CD4-positive, alpha-beta T cell treated with Interleukin-1 beta for 1 hour (primary cell): ENCODE results near the gene SLC25A33.
"Not testable (repeated sequence)": the region's sequence is repeated elsewhere in the genome, so short reads cannot be mapped to it uniquely, and the experiment has no call there.

ENCODE experiments used
- DNase-seq, 2 donors: peaks; one replicate each; pipeline ENCODE4 v3.0.0-alpha.2; 2020 to 2022

Gene SLC25A33, protein sequence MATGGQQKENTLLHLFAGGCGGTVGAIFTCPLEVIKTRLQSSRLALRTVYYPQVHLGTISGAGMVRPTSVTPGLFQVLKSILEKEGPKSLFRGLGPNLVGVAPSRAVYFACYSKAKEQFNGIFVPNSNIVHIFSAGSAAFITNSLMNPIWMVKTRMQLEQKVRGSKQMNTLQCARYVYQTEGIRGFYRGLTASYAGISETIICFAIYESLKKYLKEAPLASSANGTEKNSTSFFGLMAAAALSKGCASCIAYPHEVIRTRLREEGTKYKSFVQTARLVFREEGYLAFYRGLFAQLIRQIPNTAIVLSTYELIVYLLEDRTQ

DNA sequence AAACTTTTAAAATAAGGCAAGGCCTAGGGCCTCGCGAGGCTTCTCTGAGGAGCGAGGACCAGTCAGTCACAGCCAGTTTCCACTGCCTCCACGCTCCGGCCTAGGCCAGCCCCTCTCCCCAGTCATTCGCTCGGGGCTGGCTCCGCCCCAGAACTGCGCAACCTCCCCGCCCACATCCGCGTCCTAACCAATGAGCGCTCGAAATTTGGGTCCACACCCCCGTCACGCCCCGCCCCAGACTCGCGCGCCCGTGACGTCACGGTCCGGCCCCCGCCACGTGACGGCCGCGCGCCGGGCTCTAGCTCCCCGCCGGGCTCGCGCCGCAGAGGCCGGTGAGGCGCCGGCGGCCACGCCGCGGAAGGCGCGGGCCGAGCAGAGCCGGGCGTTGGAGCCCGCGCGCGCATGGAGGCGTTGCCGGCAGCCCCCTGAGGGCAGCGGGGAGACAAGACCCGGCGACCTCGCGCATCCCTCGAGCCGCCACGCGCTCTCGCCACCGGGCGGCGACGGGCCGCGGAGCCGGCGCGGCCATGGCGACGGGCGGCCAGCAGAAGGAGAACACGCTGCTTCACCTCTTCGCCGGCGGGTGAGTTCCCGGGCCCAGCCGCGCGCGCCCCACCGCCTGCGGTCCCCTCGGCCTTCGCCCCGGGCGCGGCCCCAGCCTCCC is at the start of gene SLC25A33:
Gene SLC25A33 (plus strand): TSS at position 301 of the 664 bp plus-strand sequence. CDS start 227 bp downstream, at position 528.
- peak; percentile 96 to 98 for DNase-seq

DNA sequence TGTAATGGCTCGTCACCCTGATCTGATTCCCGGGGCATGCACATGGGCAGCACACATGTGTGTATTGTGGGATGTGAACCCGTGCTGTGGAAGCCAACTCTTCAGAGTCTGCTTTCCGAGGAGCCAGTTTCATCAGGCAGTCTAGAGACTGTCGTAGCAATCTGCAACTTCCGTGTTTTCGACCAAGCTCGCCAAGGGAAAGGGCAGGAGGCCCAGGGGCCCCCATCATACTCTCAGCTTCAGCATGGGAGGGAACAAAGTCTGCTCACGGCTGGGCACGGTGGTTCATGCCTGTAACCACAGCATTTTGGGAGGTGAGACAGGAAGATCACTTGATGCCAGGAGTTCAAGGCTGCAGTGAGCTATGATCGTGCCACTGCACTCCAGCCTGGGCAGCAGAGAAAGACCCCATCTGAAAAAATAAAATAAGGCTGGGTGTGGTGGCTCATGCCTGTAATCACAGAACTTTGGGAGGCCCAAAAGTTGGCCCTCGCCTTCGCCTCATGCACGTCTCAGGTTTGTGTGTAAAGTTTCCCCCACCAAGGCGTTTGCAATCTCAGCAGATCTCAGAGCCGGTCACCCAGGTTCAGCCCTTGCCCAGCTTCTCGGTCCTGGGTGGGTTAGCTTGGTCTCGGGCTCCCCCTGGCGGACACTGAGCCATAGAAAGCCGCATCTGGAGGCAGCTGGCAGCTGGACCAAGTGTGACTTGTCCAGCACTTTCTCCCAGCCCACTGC is 48.5 kb upstream of the SLC25A33 start:
- DNase-seq = peak; percentile 75 to 79

DNA sequence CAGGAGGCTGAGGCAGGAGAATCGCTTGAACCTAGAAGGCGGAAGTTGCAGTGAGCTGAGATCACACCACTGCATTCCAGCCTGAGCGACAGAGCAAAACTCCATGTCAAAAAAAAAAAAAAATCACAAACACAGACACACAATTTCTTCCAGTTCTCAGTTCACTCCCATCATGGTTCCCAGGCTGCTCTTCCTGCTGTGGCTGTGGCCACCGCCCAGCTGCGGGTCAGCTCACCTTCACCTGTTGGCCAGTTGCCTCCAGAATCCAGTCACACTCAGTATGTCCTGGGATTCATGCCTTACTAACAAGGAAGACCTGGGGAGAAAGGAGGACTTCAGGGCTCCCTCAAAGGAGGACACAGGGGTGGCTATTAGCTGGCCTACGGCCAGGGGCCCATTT is 45.9 kb upstream of the SLC25A33 start:
- no peak for DNase-seq

DNA sequence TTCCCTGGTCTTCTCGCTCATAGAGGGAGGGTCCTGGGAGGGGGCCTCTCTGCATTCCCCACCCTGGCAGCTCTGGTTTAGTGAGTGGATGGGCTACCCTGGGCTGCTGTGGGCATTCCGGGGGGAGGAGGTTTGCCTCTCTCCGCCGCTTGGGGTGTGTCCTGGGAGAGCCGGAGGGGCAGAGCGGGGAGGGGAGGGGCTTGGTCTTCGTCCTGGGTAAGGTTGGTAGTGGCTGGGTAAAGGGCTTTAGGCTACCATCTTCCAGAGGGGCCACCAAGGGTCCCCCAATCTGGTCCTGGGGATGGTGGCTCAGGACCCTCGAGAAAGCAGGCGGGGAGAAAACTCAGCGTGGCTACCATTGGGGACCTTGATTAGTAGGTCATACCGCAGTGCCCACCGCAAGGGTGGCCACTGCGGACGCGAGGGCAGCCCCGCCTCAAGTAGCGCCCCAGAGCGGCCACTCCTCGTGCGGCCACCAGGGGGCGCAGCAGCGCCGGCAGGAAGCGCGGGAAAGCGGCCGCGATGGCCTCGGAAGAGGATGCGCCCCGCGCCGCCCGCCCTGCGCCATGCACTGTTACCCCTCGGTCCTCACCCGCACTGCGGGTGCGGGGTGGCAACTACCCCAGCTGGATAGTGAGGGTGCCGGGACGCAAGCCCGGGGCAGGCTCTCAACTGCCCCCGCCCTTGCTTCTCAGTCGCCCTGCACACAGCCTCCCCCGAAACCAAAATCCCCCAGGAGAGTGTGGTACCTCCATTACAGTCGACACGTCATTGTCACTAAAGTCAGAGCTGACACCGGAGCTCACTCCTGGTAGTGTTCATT is 44.1 kb upstream of the SLC25A33 start:
- DNase-seq = peak; percentile 54 to 64

DNA sequence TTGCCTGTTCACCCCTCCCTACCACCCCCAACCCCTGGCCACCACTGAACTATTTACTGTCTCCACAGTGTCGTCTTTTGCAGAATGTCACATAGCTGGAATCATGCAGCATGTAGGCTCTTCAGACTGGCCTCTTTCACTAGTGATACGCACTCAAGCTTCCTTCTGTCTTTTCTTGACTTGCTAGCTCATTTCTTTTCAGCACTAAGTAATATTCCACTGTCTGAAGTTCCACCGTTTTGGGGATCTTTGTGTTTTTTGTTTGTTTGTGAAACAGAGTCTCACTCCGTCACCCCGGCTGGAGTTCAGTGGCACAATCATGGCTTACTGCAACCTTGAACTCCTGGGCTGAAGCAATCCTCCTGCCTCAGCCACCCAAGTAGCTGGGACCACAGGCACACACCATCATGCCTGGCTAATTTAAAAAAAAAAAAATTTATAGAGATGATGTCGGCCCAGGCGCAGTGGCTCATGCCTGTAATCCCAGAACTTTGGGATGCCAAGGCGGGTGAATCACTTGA is 43.4 kb upstream of the SLC25A33 start:
- no peak for DNase-seq

DNA sequence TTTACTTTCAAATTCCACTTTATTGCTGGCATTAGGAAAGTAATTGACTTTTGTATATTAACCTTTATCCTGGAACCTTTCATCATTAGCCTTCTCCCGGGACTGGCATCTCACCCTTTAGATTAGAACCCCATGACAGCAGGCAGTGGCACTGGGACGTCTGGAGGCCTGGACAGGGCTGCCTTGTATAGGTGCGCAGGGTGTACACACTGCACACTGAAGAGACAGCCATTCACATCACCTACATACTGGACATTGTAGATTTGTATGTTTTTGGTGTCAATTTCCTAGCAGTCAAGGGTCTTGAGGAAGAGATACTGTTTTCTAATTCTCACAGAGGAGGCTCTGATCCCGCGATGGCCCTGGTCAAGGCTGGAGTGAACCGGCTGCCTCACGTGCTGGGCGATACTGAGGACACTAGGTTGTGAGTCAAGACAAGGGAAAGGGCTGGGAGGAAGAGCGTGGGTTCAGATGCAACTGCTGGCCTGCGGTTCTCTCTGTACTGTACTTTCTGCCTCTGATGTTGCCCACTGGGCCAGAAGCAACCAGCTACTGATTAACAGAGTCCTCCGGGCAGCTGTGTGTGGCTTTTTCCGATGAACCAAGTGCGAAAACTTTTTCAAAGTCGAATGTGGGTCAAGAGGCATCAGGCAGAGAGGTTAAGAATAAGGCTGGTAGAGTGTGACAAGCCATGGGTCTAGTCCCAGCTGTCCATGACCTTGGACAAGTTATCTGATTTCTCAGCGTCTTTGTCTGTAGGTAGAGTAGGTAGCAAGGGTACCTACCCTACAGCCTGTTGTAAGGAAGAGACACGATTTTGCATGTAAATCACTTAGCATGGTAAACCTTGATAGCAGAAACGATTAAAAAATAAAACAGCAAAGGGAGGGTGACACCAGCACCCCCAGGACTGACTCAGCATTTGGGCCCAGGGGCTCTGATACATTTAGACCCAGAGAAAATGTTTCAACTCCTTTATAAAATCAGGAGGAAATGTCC is 38.2 kb upstream of the SLC25A33 start:
- no peak for DNase-seq

DNA sequence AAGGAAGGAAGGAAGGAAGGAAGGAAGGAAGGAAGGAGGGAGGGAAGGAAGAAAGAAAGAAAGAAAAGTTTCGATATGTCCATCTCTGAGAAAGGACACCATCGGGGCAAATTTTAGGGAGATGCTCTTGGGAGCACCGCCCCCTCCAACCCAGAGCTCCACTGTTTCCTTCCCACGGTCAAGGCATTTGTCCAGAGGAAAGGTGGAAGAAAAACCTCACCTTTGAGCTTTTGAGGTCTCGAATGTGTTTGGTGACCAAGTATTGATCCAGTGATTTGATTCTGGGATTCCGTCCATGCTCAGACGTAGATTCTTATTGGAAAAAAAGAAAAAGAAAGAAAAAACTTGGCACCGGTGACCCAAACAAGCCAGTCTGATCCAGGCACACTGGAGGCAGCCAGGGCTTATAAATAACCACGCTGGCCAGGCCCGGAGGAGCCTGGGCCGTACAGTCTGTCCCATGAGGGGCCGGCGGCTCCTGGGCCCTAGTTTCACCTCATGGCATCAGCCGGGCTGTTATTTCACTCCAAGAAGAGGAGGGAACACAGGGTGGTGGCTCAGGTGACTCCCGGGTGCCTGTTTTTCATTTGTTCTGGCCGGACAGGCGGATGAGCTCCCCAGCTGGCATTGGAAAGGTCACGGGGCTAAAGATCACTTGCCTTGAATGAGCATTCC is 36.1 kb upstream of the SLC25A33 start:
- DNase-seq = no peak

DNA sequence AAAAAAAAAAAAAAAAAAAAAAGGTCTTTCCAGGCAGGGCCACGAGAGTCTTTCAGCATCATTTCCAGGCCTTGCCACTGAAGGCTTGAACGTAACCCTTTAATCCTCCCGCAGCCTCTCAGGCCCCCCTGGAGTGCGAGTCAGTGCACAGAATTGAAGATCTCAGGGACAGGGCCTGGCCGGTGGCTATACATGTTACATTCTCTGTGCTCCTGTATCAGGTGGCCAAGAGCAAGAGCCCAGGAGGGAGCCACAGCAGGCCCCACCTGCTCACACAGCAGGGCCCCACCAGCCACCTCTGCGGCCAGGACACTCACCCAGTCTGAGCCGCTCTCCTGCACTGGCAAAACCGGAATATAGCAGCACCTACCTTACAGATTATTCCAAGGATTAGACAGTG is 34.1 kb upstream of the SLC25A33 start:
- no peak for DNase-seq

DNA sequence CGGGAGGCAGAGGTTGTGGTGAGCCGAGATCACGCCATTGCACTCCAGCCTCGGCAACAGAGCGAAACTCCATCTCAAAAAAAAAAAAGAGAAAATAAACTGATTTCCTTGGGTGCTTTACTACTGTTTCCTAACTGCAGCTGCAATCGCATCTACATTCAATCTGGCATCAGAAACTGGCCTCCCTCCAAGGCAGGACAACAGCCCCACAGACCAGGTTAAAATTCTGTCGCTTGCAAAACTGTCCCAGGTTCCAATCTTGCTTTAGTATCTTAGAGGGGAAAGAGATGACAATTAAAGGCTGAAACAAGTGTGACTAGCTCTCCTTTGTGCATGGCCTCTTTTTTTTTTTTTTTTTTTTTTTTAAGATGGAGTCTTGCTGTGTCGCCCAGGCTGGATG is 32.4 kb upstream of the SLC25A33 start:
- no peak for DNase-seq

DNA sequence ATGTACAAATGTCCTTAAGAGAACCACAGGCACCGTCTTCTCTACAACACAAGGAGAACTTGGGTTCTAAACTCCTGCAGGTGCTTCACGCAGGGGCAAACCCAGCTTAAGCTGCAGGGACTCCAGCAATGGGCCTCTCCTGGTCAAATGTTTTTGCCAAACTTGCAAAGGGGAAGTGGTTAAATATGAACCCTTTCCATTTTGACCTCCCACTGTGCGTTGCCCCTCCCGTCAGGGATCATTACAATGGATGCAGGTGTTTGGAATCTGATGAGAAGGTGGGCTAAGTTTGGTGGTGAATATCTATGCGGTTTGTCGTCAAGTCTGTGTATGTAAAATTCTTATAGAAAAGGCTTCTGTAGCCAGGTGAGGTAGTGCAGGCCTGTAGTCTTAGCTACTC is 29.1 kb upstream of the SLC25A33 start:
- no peak for DNase-seq

DNA sequence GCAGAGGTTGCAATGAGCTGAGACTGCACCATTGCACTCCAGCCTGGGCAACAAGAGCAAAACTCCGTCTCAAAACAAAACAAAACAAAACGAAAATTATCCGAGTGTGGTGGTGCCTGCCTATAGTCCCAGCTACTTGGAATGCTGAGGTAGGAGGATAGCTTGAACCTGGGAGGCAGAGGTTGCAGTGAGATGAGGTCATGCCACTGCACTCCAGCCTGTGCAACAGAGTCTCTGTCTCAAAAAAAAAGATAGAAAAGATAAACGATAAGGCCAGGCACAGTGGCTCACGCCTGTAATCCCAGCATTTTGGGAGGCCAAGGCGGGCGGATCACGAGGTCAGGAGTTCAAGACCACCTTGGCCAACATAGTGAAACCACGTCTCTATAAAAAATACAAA is 23.7 kb upstream of the SLC25A33 start:
- DNase-seq = not testable (repeated sequence)

DNA sequence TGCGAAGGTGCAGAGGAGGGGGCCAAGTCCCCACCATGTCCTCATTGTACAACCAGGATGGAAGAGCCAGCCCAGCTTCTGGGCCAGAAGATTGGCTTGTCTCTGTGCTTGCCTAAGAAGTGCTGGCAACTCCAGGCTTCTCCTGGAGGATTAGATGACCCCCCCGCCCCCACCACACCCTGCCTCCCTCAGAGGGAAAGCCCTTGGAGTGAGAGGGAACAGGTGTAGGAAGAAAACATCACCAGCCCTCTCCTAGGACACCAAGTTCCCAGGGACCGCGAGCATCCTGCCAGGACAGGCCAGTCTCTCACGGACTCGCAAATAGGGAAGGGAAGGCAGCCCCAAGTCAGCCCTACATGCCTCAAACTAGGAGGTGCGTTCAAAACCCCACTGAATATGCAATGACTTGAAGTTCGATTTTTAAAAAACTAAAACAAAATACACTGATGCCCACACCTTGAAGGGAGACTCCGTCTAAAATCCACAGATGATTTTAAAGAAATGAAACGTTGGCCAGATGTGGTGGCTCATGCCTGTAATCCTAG is 20.7 kb upstream of the SLC25A33 start:
- no peak for DNase-seq

DNA sequence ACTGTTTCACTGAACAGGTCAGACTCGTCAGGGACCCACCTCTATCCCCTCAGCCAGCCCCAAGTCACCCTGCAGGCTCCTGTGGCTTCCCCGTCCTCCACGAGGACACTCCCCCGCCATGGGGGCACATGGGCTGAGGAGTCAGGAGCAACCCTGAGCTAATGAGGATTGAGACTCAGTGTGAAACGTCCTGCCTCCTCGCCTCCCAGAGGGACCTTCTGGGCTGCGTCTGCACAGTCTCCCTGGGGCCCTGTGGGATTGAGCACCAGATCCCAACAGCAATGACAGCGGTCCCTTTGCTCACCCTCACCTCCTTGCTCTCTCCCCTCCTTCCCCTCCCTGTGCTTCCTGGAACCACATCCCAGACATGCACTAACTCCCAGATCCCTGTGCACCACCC is 18.9 kb upstream of the SLC25A33 start:
- no peak for DNase-seq

DNA sequence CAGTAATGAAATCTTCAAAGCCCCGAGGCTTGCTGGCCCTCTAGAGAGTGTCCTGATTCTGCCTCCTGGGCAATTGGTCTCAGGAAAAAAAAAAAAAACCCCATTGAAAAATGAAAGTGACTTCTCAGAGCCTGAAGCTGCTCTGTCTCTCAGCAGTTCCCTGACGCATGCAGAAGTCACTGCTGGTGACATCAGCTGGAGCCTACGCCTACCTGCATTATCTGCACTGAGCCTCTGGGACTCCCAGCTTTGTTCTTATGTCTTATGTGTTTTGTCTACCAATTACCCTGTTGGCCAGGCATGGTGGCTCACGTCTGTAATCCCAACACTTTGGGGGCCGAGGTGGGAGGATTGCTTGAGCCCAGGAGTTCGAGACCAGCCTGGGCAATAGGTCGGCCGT is 10.1 kb upstream of the SLC25A33 start:
- DNase-seq = no peak

DNA sequence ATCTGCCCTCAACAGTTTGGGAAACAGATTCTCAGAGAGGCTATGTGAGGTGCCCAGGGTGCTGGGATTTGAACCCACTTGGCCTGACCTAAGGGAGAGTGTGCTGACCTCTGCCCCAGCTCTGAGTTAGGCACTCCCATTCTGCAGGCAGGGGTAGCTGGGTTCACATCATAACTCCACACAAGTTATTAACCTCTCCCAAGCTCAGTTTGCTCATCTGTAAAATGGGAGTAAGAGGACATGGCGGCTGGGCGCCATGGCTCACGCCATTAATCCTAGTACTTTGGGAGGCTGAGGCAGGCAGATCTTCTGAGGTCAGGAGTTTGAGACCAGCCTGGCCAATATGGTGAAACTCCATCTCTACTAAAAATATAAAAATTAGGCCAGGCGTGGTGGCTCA is 8.9 kb upstream of the SLC25A33 start:
- no peak for DNase-seq

DNA sequence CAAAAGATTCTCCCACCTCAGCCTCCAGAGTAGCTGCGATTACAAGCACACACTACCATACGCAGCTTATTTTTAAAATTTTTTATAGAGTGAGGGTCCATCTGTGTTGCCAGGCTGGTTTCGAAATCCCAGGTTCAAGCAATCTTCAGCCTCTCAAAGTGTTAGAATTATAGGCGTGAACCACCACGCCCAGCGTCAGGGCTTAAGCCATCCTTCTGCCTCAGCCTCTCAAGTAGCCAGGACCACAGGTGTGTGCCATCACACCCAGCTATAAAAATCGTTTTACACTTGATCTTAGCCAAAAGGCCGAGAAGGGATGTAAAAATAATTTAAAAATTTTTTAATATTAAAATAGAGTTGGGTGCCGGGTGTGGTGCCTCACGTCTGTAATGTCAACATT is 4.3 kb upstream of the SLC25A33 start:
- no peak for DNase-seq

DNA sequence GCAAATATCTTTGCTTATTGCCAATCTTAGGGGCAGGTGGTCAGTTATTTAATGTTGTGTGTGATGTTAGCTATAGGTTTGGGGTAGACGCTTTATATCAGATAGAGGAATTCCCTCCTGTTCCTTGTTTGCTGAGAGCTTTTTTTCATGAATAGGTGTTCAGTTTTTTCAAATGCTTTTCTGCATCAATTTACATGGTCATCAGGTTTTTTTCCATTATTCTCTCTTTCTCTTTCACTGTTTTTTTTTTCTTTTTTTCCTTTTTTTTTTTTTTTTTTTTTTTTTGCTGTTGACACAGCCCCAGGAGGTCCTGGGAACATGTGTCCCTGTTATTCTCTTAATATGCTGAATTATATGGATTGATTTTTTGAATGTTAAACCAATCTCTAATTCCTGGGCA is 3.0 kb upstream of the SLC25A33 start:
- DNase-seq = no peak

DNA sequence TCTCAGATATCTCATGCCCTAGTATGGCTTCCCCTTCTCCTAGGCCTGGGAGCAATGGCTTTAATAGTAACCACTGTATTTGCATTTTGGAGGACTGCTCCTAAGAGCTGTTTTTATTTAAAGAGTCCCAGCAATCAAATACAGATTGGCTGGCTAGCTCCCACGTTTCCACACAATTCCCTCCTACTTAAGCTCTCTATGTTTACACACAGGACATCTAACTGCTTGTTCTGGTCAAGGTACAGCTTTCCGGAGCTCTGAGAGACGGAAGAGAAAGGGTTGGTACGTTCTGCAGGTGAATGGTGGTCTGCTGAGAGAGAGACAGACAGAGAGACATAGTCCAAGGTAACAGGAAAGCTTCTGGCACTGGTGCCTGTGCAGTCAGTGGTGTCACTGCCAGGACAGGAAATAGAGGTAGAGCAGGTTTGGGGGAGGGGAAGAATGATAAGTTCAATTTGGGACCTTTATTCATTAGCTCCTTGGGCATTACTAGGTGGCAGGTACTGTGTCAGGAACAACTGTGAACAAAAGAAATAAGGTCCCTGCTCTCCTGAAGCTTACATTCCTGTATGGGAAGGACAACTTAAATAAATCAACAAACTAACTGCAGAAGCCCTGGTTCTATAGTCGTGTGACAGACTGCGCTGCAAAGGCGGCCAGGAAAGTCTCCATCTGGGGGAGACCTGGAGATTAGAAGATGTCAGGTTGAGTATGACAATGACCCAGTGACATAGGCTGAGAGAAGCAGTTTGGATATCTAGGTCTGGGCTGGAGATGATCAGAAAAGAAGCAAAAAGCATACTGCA is 1.2 kb upstream of the SLC25A33 start:
- DNase-seq = no peak

DNA sequence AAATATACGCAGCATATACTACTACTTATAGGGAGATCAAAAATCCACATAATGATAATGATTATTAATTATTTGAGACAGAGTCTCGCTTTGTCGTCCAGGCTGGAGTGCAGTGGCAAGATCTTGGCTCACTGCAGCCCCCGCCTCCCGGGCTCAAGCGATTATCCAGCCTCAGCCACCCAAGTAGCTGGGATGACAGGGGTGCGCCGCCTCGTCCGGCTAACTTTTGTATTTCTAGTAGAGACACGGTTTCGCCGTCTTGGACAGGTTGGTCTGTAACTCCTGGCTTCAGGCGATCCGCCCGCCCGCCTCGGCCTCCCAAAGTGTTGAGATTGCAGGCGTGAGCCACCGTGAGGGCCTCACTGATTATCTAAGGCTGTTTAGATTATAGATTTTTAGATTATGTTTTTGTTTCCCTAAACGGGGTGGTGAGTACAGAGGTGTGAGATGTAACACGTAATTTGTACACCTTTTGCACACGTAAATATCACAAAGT is 548 bp upstream of the SLC25A33 start:
- DNase-seq = no peak
